HEK293 (cell line): ENCODE data around the gene PRELID2.

Source experiments
- EGR2 ChIP-seq: fragments of 450-650 bp; formaldehyde crosslinking; IDR thresholded peaks from 2 replicates; pipeline ENCODE4 v1.5.1; 2016; ENCODE audit warnings: low read depth, missing biosample characterization, missing genetic modification characterization
- FEZF1 ChIP-seq: fragments of 450-650 bp; formaldehyde crosslinking; IDR thresholded peaks from 2 replicates; pipeline ENCODE4 v1.5.1; 2016; ENCODE audit warnings: missing biosample characterization, missing genetic modification characterization
- KLF10 ChIP-seq: fragments of 450-650 bp; IDR thresholded peaks from 2 replicates; pipeline ENCODE4 v1.5.1; 2018; ENCODE audit warnings: missing biosample characterization, mild to moderate bottlenecking, missing genetic modification characterization
- SP3 ChIP-seq: fragments of 450-650 bp; formaldehyde crosslinking; IDR thresholded peaks from 2 replicates; pipeline ENCODE4 v1.5.1; 2016; ENCODE audit warnings: missing biosample characterization, missing genetic modification characterization
- ZBTB8A ChIP-seq: fragments of 450-650 bp; formaldehyde crosslinking; IDR thresholded peaks from 2 replicates; pipeline ENCODE4 v1.5.1; 2016; ENCODE audit warnings: missing biosample characterization, missing genetic modification characterization
- ZNF133 ChIP-seq: fragments of 450-650 bp; formaldehyde crosslinking; IDR thresholded peaks from 2 replicates; pipeline ENCODE4 v1.5.1; 2016; ENCODE audit warnings: missing biosample characterization, missing genetic modification characterization
- ZNF423 ChIP-seq: fragments of 450-650 bp; formaldehyde crosslinking; IDR thresholded peaks from 2 replicates; pipeline ENCODE4 v1.5.1; 2016; ENCODE audit warnings: missing biosample characterization, missing genetic modification characterization
- ZNF501 ChIP-seq: fragments of 450-650 bp; formaldehyde crosslinking; IDR thresholded peaks from 2 replicates; pipeline ENCODE4 v1.5.1; 2016; ENCODE audit warnings: missing biosample characterization, missing genetic modification characterization
- ZNF521 ChIP-seq: fragments of 450-650 bp; formaldehyde crosslinking; IDR thresholded peaks from 2 replicates; pipeline ENCODE4 v1.5.1; 2017; ENCODE audit warnings: missing biosample characterization, mild to moderate bottlenecking, missing genetic modification characterization
- ZNF529 ChIP-seq: fragments of 450-650 bp; formaldehyde crosslinking; IDR thresholded peaks from 2 replicates; pipeline ENCODE4 v1.5.1; 2017; ENCODE audit warnings: missing genetic modification characterization, missing biosample characterization; ENCODE audit not compliant: insufficient replicate concordance
- ZNF555 ChIP-seq: fragments of 450-650 bp; formaldehyde crosslinking; conservative IDR thresholded peaks from 2 replicates; pipeline ENCODE4 v1.5.1; 2017; ENCODE audit warnings: missing biosample characterization, mild to moderate bottlenecking, missing genetic modification characterization, inconsistent platforms
- ZNF654 ChIP-seq: fragments of 450-650 bp; formaldehyde crosslinking; IDR thresholded peaks from 2 replicates; pipeline ENCODE4 v1.5.1; 2016; ENCODE audit warnings: low read depth, missing biosample characterization, missing genetic modification characterization
- ZNF664 ChIP-seq: fragments of 450-650 bp; formaldehyde crosslinking; IDR thresholded peaks from 2 replicates; pipeline ENCODE4 v1.5.1; 2016; ENCODE audit warnings: missing biosample characterization, missing genetic modification characterization
- ZNF670 ChIP-seq: fragments of 450-650 bp; formaldehyde crosslinking; IDR thresholded peaks from 2 replicates; pipeline ENCODE4 v1.5.1; 2016; ENCODE audit warnings: missing biosample characterization, missing genetic modification characterization, low read depth
- ZNF677 ChIP-seq: fragments of 450-650 bp; IDR thresholded peaks from 2 replicates; pipeline ENCODE4 v1.5.0; 2018; ENCODE audit warnings: missing biosample characterization, mild to moderate bottlenecking, missing genetic modification characterization, moderate library complexity
- ZNF76 ChIP-seq: fragments of 450-650 bp; formaldehyde crosslinking; IDR thresholded peaks from 2 replicates; pipeline ENCODE4; 2016; ENCODE audit warnings: low read depth, missing biosample characterization, missing genetic modification characterization, borderline replicate concordance
- ZNF768 ChIP-seq: fragments of 450-650 bp; formaldehyde crosslinking; IDR thresholded peaks from 2 replicates; pipeline ENCODE4 v1.5.1; 2018; ENCODE audit warnings: missing biosample characterization, mild to moderate bottlenecking, missing genetic modification characterization
- ZNF776 ChIP-seq: fragments of 450-650 bp; formaldehyde crosslinking; IDR thresholded peaks from 2 replicates; pipeline ENCODE4 v1.5.0; 2017; ENCODE audit warnings: missing biosample characterization, missing genetic modification characterization, borderline replicate concordance
- TF ChIP-seq, protein P1 (sequence below): fragments of 450-650 bp; formaldehyde crosslinking; IDR thresholded peaks from 2 replicates; pipeline ENCODE4 v1.5.1; 2016; ENCODE audit warnings: missing biosample characterization, missing genetic modification characterization
- TF ChIP-seq, protein P2 (sequence below): fragments of 450-650 bp; formaldehyde crosslinking; optimal IDR thresholded peaks from 2 replicates; pipeline ENCODE3; 2016; ENCODE audit warnings: missing biosample characterization, mild to moderate bottlenecking, missing genetic modification characterization
- TF ChIP-seq, protein P3 (sequence below): sonication (generic); formaldehyde crosslinking; IDR thresholded peaks from 2 replicates; pipeline ENCODE4 v1.8.1; 2022; ENCODE audit warnings: mild to moderate bottlenecking, moderate library complexity, missing genetic modification reagents
- TF ChIP-seq, protein P4 (sequence below): fragments of 450-650 bp; formaldehyde crosslinking; IDR thresholded peaks from 2 replicates; pipeline ENCODE4 v1.5.1; 2016; ENCODE audit warnings: missing biosample characterization, missing genetic modification characterization
- TF ChIP-seq, protein P5 (sequence below): fragments of 450-650 bp; formaldehyde crosslinking; IDR thresholded peaks from 2 replicates; pipeline ENCODE4 v1.5.1; 2016; ENCODE audit warnings: missing biosample characterization, missing genetic modification characterization
- TF ChIP-seq, protein P6 (sequence below): fragments of 450-650 bp; formaldehyde crosslinking; IDR thresholded peaks from 2 replicates; pipeline ENCODE4 v1.5.1; 2016; ENCODE audit warnings: missing biosample characterization, missing genetic modification characterization
- TF ChIP-seq, protein P7 (sequence below): fragments of 450-650 bp; formaldehyde crosslinking; IDR thresholded peaks from 2 replicates; pipeline ENCODE4 v1.5.1; 2016; ENCODE audit warnings: missing biosample characterization, missing genetic modification characterization

PRELID2 gene

DNA sequence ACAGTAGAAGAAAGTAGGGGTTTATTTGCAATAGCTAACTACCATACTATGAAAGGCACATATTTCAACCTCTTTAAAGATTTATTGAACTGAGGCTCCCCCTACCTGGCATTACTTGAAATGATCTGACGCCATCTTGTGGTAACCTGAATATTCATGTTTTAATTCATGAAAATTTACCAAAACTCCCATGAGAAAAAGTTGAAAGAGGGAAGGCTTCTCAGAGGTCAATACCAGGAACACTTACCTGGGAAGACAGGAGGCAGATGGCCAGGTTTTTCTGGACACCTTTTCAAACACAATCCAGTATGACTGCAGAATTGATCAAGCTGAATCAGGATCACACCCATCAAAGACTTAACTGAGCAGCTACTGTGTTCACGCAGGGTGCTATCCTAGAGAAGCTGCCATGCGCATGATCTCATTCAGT, 9.4 kb downstream of the PRELID2 start (continued):
- TF ChIP-seq, protein P1, sequence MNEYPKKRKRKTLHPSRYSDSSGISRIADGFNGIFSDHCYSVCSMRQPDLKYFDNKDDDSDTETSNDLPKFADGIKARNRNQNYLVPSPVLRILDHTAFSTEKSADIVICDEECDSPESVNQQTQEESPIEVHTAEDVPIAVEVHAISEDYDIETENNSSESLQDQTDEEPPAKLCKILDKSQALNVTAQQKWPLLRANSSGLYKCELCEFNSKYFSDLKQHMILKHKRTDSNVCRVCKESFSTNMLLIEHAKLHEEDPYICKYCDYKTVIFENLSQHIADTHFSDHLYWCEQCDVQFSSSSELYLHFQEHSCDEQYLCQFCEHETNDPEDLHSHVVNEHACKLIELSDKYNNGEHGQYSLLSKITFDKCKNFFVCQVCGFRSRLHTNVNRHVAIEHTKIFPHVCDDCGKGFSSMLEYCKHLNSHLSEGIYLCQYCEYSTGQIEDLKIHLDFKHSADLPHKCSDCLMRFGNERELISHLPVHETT (tag by site-specific recombination): no peak
- TF ChIP-seq, protein P2, sequence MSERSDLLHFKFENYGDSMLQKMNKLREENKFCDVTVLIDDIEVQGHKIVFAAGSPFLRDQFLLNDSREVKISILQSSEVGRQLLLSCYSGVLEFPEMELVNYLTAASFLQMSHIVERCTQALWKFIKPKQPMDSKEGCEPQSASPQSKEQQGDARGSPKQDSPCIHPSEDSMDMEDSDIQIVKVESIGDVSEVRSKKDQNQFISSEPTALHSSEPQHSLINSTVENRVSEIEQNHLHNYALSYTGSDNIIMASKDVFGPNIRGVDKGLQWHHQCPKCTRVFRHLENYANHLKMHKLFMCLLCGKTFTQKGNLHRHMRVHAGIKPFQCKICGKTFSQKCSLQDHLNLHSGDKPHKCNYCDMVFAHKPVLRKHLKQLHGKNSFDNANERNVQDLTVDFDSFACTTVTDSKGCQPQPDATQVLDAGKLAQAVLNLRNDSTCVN (tag by site-specific recombination): no peak
- TF ChIP-seq, protein P3, sequence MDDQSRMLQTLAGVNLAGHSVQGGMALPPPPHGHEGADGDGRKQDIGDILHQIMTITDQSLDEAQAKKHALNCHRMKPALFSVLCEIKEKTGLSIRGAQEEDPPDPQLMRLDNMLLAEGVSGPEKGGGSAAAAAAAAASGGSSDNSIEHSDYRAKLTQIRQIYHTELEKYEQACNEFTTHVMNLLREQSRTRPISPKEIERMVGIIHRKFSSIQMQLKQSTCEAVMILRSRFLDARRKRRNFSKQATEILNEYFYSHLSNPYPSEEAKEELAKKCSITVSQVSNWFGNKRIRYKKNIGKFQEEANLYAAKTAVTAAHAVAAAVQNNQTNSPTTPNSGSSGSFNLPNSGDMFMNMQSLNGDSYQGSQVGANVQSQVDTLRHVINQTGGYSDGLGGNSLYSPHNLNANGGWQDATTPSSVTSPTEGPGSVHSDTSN (CRISPR knock-in tag): no peak
- TF ChIP-seq, protein P4, sequence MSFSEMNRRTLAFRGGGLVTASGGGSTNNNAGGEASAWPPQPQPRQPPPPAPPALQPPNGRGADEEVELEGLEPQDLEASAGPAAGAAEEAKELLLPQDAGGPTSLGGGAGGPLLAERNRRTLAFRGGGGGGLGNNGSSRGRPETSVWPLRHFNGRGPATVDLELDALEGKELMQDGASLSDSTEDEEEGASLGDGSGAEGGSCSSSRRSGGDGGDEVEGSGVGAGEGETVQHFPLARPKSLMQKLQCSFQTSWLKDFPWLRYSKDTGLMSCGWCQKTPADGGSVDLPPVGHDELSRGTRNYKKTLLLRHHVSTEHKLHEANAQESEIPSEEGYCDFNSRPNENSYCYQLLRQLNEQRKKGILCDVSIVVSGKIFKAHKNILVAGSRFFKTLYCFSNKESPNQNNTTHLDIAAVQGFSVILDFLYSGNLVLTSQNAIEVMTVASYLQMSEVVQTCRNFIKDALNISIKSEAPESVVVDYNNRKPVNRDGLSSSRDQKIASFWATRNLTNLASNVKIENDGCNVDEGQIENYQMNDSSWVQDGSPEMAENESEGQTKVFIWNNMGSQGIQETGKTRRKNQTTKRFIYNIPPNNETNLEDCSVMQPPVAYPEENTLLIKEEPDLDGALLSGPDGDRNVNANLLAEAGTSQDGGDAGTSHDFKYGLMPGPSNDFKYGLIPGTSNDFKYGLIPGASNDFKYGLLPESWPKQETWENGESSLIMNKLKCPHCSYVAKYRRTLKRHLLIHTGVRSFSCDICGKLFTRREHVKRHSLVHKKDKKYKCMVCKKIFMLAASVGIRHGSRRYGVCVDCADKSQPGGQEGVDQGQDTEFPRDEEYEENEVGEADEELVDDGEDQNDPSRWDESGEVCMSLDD (tag by site-specific recombination): no peak
- TF ChIP-seq ZNF670: no peak
- no peak for TF ChIP-seq ZNF776 (tag by site-specific recombination)
- 0 out of 2 replicates have a peak, but pooled peaks have one; percentile 15 for TF ChIP-seq ZBTB8A (tag by site-specific recombination)
- no peak for TF ChIP-seq SP3 (tag by site-specific recombination)
- TF ChIP-seq ZNF664 (tag by site-specific recombination): peak; percentile 99
- no peak for TF ChIP-seq ZNF133 (tag by site-specific recombination)
- no peak for TF ChIP-seq ZNF677
- TF ChIP-seq ZNF501 (tag by site-specific recombination): no peak
- TF ChIP-seq EGR2: no peak
- TF ChIP-seq FEZF1 (tag by site-specific recombination): no peak
- TF ChIP-seq ZNF768 (tag by site-specific recombination): no peak
- no peak for TF ChIP-seq ZNF423
- peak; percentile 72 for TF ChIP-seq ZNF654 (tag by site-specific recombination)
- TF ChIP-seq, protein P5, sequence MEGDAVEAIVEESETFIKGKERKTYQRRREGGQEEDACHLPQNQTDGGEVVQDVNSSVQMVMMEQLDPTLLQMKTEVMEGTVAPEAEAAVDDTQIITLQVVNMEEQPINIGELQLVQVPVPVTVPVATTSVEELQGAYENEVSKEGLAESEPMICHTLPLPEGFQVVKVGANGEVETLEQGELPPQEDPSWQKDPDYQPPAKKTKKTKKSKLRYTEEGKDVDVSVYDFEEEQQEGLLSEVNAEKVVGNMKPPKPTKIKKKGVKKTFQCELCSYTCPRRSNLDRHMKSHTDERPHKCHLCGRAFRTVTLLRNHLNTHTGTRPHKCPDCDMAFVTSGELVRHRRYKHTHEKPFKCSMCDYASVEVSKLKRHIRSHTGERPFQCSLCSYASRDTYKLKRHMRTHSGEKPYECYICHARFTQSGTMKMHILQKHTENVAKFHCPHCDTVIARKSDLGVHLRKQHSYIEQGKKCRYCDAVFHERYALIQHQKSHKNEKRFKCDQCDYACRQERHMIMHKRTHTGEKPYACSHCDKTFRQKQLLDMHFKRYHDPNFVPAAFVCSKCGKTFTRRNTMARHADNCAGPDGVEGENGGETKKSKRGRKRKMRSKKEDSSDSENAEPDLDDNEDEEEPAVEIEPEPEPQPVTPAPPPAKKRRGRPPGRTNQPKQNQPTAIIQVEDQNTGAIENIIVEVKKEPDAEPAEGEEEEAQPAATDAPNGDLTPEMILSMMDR (tag by site-specific recombination): peak; percentile 63
- TF ChIP-seq, protein P6, sequence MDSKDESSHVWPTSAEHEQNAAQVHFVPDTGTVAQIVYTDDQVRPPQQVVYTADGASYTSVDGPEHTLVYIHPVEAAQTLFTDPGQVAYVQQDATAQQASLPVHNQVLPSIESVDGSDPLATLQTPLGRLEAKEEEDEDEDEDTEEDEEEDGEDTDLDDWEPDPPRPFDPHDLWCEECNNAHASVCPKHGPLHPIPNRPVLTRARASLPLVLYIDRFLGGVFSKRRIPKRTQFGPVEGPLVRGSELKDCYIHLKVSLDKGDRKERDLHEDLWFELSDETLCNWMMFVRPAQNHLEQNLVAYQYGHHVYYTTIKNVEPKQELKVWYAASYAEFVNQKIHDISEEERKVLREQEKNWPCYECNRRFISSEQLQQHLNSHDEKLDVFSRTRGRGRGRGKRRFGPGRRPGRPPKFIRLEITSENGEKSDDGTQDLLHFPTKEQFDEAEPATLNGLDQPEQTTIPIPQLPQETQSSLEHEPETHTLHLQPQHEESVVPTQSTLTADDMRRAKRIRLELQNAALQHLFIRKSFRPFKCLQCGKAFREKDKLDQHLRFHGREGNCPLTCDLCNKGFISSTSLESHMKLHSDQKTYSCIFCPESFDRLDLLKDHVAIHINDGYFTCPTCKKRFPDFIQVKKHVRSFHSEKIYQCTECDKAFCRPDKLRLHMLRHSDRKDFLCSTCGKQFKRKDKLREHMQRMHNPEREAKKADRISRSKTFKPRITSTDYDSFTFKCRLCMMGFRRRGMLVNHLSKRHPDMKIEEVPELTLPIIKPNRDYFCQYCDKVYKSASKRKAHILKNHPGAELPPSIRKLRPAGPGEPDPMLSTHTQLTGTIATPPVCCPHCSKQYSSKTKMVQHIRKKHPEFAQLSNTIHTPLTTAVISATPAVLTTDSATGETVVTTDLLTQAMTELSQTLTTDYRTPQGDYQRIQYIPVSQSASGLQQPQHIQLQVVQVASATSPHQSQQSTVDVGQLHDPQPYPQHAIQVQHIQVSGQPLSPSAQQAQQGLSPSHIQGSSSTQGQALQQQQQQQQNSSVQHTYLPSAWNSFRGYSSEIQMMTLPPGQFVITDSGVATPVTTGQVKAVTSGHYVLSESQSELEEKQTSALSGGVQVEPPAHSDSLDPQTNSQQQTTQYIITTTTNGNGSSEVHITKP (tag by site-specific recombination): 0 out of 2 replicates have a peak, but pooled peaks have one; percentile 10
- no peak for TF ChIP-seq ZNF555 (tag by site-specific recombination)
- TF ChIP-seq ZNF529 (tag by site-specific recombination): no peak
- no peak for TF ChIP-seq ZNF521
- TF ChIP-seq, protein P7, sequence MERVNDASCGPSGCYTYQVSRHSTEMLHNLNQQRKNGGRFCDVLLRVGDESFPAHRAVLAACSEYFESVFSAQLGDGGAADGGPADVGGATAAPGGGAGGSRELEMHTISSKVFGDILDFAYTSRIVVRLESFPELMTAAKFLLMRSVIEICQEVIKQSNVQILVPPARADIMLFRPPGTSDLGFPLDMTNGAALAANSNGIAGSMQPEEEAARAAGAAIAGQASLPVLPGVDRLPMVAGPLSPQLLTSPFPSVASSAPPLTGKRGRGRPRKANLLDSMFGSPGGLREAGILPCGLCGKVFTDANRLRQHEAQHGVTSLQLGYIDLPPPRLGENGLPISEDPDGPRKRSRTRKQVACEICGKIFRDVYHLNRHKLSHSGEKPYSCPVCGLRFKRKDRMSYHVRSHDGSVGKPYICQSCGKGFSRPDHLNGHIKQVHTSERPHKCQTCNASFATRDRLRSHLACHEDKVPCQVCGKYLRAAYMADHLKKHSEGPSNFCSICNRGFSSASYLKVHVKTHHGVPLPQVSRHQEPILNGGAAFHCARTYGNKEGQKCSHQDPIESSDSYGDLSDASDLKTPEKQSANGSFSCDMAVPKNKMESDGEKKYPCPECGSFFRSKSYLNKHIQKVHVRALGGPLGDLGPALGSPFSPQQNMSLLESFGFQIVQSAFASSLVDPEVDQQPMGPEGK (tag by site-specific recombination): no peak
- TF ChIP-seq ZNF76 (tag by site-specific recombination): no peak
- TF ChIP-seq KLF10: no peak
